Heart right ventricle (tissue), 16 donors: ENCODE results near the gene KXD1. TPM values are rescaled to one million over a fixed set of nuclear protein-coding genes. Genes with fewer than 3 reads are reported as not detected.

ENCODE experiments used
- ATAC-seq, 8 donors: fragments of 200-7000 bp; cut with Tn5 transposase; one replicate each; pipeline ENCODE4 v1.9.1; 2020; ENCODE audit warnings: mild to moderate bottlenecking in 8 of 8, moderate library complexity in 8 of 8, moderate number of reproducible peaks in 1 of 8
- DNase-seq, 2 donors: peaks; one replicate each; pipeline ENCODE4 v3.0.0-alpha.2; 2020
- H3K27ac ChIP-seq, 10 donors: fragments of 200-600 bp; sonication (generic) in 2 of 10; one replicate each; pipeline versions ENCODE4 v1.5.0 to v1.8.0; 2020 to 2022; ENCODE audit warnings: mild to moderate bottlenecking in 3 of 10
- H3K27me3 ChIP-seq, 7 donors: fragments of 200-600 bp; one replicate each; pipeline ENCODE4 v1.8.0; 2021 to 2022; ENCODE audit warnings: mild to moderate bottlenecking in 2 of 7
- H3K36me3 ChIP-seq, 9 donors: fragments of 200-600 bp; sonication (generic) in 1 of 9; one replicate each; pipeline versions ENCODE4 v1.5.0 to v1.8.0; 2020 to 2022; ENCODE audit warnings: mild to moderate bottlenecking in 2 of 9
- H3K4me1 ChIP-seq, 9 donors: fragments of 200-600 bp; sonication (generic) in 1 of 9; one replicate each; pipeline versions ENCODE4 v1.5.0 to v1.8.0; 2020 to 2022; ENCODE audit warnings: mild to moderate bottlenecking in 4 of 9
- H3K4me3 ChIP-seq, 10 donors: fragments of 200-600 bp; sonication (generic) in 2 of 10; one replicate each; pipeline versions ENCODE4 v1.5.0 to v1.8.0; 2020 to 2022; ENCODE audit warnings: mild to moderate bottlenecking in 7 of 10, moderate library complexity in 2 of 10
- H3K9me3 ChIP-seq, 11 donors: fragments of 200-600 bp in 10 of 11; sonication (generic) in 2 of 11; one replicate each; pipeline versions ENCODE4 v1.5.0 to v1.8.0; 2013 to 2022; ENCODE audit warnings: mild to moderate bottlenecking in 2 of 11, control low read depth in 1 of 11, moderate library complexity in 1 of 11
- CTCF ChIP-seq, 9 donors: fragments of 200-600 bp; sonication (generic) in 2 of 9; IDR thresholded peaks; one replicate each; pipeline versions ENCODE4 v1.5.0 to v1.8.0; 2021 to 2022; ENCODE audit warnings: antibody characterized with exemption in 9 of 9, mild to moderate bottlenecking in 5 of 9, moderate library complexity in 1 of 9
- WGBS, 2 donors: extraction: QIAGEN DNeasy Blood & Tissue Kit; methylation state at CpG; one replicate each; pipeline ENCODE4 v1.1.7; 2013; ENCODE audit warnings: inconsistent platforms in 1 of 2; 5-methylcytosine and 5-hydroxymethylcytosine counted together
- intact Hi-C, 10 donors: fragments of 100-400 bp; cut with DNase I; formaldehyde crosslinking; loops; one replicate each; pipeline versions ENCODE4 v1.11.1 to v1.14.2; 2022
- polyA plus RNA-seq, 2 donors: library from polyadenylated mRNA; stranded (reverse); fragments of 200-250 nt; gene quantifications; one replicate each; pipeline ENCODE4 v1.2.3, GENCODE V29; 2013
- total RNA-seq, 10 donors: library from RNA; stranded (reverse); fragmentation: NEBNext Ultra II Directional in 3 of 10; extraction: Animal tissue kit (Norgen Biotek cat#: 25700) in 3 of 10; gene quantifications; one replicate each; pipeline versions ENCODE4 v1.2.1 to v1.2.4, GENCODE V29; 2021 to 2023
- donor health status: Arrhythmogenic right ventricular cardiomyopathy.
- donor health status: ischemic (EF 13 %, LVEDD 7.1; RV severe dilation, severe dysfunction).
- donor health status: healthy with polysubstance abuse.
- donor health status: DM: no; HTN: yes; CAD: no.
- donor health status: DM: no; HTN: no; CAD: no.
- donor health status: ischemic (EF 25% LVEDD 6.9; RV normal size, moderate dysfunction).
- donor health status: ischemic (EF 25% LVEDD 5.7; RV mildly dilated, moderate dysfunction).
- donor health status: healthy.
- donor health status: DM: yes; HTN: yes; CAD: no.
- donor health status: Ischemic cardiomyopathy.
- donor health status: ischemic (EF 35%, LVEDD 5.7; RV mildly dilated, moderate dysfunction).
- donor health status: nonischemic (EF 11% LVEDD 7.7; RV severe dilation, severe dysfunction).
- donor health status: DM: yes; HTN: yes; CAD: no.
- donor health status: PGD.
- donor health status: ischemic (EF 29% LVEDD 5.4; RV normal size, mild dysfunction).
- donor health status: nonischemic (EF 23%, LVEDD 6.1; RV moderate dilation, normal function).

The KXD1 gene
- total and polyA plus RNA-seq, 12 donors: 35.6 to 88.6 (median 45.6) TPM

- Histone ChIP-seq H3K27ac (peak overlapping the region in 1 of 10 donors; percentile 31), H3K4me1 (peaks cover 0 to 23% (median 4%) of the 10 kb centered on the region in 9 donors), H3K9me3 (no peaks in the 10 kb centered on the region), H3K27me3 (no peaks in the 10 kb centered on the region), H3K4me3 (no peak overlapping the region), H3K36me3 (peaks cover 0 to 6% (median 1%) of the 10 kb centered on the region in 9 donors)
- ATAC-seq (no peak), DNase-seq (no peak)
- intact Hi-C loops: no loop called here
- WGBS, 2 donors: 92 to 93% methylated on average over 9 of the region's 9 CpGs
- TF ChIP-seq CTCF (IDR thresholded peaks at IDR 0.05): no peak
Observed at GRCh38 chr19:18526316-18526715, 31.4 kb upstream of the KXD1 start.

- Histone ChIP-seq H3K9me3 (no peaks in the 10 kb centered on the region), H3K4me1 (peaks cover 0 to 18% (median 0%) of the 10 kb centered on the region in 9 donors), H3K4me3 (no peak overlapping the region), H3K27me3 (no peaks in the 10 kb centered on the region), H3K36me3 (peaks cover 0 to 40% (median 16%) of the 10 kb centered on the region in 9 donors), H3K27ac (no peak overlapping the region)
- 59 to 69% methylated on average over 7 of the region's 7 CpGs for WGBS, 2 donors
- TF ChIP-seq CTCF (IDR thresholded peaks at IDR 0.05): no peak
- DNase-seq (no peak), ATAC-seq (peak in 1 of 8 donors; percentile 32)
- intact Hi-C loops: no loop called here
Observed at GRCh38 chr19:18529782-18530181, 27.9 kb upstream of the KXD1 start.

- WGBS, 2 donors: 96 to 97% methylated on average over 8 to 9 of the region's 9 CpGs
- Histone ChIP-seq H3K4me1 (peaks cover 0 to 18% (median 0%) of the 10 kb centered on the region in 9 donors), H3K27ac (no peak overlapping the region), H3K4me3 (no peak overlapping the region), H3K9me3 (no peaks in the 10 kb centered on the region), H3K27me3 (no peaks in the 10 kb centered on the region), H3K36me3 (peaks cover 3 to 56% (median 27%) of the 10 kb centered on the region in 9 donors)
- DNase-seq: no peak
- no peak for TF ChIP-seq CTCF (IDR thresholded peaks at IDR 0.05)
- intact Hi-C loops: no loop called here
- ATAC-seq: no peak
Observed at GRCh38 chr19:18531485-18531884, 26.2 kb upstream of the KXD1 start.

- H3K36me3 ChIP-seq: peaks cover 3 to 64% (median 35%) of the 10 kb centered on the region in 9 donors
- DNase-seq: no peak
- no peak overlapping the region for H3K27ac ChIP-seq
- no peaks in the 10 kb centered on the region for H3K27me3 ChIP-seq
- H3K9me3 ChIP-seq: no peaks in the 10 kb centered on the region
- no peak overlapping the region for H3K4me3 ChIP-seq
- no peak for TF ChIP-seq CTCF (IDR thresholded peaks at IDR 0.05)
- intact Hi-C loops: no loop called here
- 95 to 96% methylated on average over 22 of the region's 22 CpGs for WGBS, 2 donors
- ATAC-seq: no peak
- H3K4me1 ChIP-seq: peaks cover 0 to 10% (median 0%) of the 10 kb centered on the region in 9 donors
Observed at GRCh38 chr19:18532168-18532890, 25.3 kb upstream of the KXD1 start.
